Panc1 (cell line): Measurements from ENCODE around the gene AADAT.

Source experiments
- POLR2AphosphoS5 ChIP-seq: IDR thresholded peaks from 2 replicates; pipeline ENCODE4 v1.6.1; 2012; ENCODE audit warnings: mild to moderate bottlenecking, low read depth, low read length, moderate library complexity
- SIN3A ChIP-seq: IDR thresholded peaks from 2 replicates; pipeline ENCODE4 v1.6.1; 2012; ENCODE audit warnings: low read depth, mild to moderate bottlenecking, low read length, moderate library complexity, borderline replicate concordance; ENCODE audit not compliant: insufficient read depth
- TCF7L2 ChIP-seq: IDR thresholded peaks from 2 replicates; pipeline ENCODE4 v1.6.1; 2011; ENCODE audit warnings: mild to moderate bottlenecking, low read depth, low read length, inconsistent platforms
- TF ChIP-seq, protein P1 (sequence below): fragments of 450-650 bp; IDR thresholded peaks from 2 replicates; pipeline ENCODE4 v1.5.1; 2017; ENCODE audit warnings: mild to moderate bottlenecking
- TF ChIP-seq, protein P2 (sequence below), 2 experiments: IDR thresholded peaks; 2 replicates each; pipeline ENCODE4 v1.6.1; 2011 to 2012; ENCODE audit warnings: low read depth in 2 of 2, control low read depth in 1 of 2, low read length in 1 of 2, mild to moderate bottlenecking in 1 of 2, moderate library complexity in 1 of 2; ENCODE audit not compliant: insufficient read depth in 1 of 2

DNA sequence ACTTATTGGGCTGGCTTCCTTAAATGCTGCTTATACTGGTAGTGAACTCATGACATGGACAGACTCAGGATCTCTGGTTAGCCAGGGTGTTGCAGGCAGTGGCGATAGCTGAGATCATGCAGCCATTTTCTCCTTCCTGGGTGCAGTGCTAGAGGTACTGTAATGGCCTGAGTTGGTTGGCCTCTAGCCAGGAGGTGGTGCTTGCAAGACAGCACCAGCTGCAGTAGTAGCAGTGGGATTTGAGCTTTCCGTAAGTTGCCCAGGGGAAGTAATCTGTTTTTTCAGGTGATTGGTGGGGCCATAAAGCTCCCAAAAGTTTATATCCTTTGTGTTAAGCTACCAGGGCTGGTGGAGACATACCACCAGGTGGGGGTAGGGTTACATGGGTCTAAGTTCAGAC lies 45.1 kb upstream of the AADAT start:
- TF ChIP-seq, protein P1, sequence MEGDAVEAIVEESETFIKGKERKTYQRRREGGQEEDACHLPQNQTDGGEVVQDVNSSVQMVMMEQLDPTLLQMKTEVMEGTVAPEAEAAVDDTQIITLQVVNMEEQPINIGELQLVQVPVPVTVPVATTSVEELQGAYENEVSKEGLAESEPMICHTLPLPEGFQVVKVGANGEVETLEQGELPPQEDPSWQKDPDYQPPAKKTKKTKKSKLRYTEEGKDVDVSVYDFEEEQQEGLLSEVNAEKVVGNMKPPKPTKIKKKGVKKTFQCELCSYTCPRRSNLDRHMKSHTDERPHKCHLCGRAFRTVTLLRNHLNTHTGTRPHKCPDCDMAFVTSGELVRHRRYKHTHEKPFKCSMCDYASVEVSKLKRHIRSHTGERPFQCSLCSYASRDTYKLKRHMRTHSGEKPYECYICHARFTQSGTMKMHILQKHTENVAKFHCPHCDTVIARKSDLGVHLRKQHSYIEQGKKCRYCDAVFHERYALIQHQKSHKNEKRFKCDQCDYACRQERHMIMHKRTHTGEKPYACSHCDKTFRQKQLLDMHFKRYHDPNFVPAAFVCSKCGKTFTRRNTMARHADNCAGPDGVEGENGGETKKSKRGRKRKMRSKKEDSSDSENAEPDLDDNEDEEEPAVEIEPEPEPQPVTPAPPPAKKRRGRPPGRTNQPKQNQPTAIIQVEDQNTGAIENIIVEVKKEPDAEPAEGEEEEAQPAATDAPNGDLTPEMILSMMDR, result no peak
- TF ChIP-seq TCF7L2, result no peak
- TF ChIP-seq, protein P2, sequence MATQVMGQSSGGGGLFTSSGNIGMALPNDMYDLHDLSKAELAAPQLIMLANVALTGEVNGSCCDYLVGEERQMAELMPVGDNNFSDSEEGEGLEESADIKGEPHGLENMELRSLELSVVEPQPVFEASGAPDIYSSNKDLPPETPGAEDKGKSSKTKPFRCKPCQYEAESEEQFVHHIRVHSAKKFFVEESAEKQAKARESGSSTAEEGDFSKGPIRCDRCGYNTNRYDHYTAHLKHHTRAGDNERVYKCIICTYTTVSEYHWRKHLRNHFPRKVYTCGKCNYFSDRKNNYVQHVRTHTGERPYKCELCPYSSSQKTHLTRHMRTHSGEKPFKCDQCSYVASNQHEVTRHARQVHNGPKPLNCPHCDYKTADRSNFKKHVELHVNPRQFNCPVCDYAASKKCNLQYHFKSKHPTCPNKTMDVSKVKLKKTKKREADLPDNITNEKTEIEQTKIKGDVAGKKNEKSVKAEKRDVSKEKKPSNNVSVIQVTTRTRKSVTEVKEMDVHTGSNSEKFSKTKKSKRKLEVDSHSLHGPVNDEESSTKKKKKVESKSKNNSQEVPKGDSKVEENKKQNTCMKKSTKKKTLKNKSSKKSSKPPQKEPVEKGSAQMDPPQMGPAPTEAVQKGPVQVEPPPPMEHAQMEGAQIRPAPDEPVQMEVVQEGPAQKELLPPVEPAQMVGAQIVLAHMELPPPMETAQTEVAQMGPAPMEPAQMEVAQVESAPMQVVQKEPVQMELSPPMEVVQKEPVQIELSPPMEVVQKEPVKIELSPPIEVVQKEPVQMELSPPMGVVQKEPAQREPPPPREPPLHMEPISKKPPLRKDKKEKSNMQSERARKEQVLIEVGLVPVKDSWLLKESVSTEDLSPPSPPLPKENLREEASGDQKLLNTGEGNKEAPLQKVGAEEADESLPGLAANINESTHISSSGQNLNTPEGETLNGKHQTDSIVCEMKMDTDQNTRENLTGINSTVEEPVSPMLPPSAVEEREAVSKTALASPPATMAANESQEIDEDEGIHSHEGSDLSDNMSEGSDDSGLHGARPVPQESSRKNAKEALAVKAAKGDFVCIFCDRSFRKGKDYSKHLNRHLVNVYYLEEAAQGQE (IDR thresholded peaks at IDR 0.05; ENCODE audit: insufficient read depth in 1 of 2, low read depth in 2 of 2, low read length in 1 of 2), result no peak
- TF ChIP-seq POLR2AphosphoS5, result no peak
- no peak for TF ChIP-seq SIN3A
